Esophagus squamous epithelium (tissue), 5 donors: Measurements from ENCODE around the gene NHS. TPM values are rescaled to one million over a fixed set of nuclear protein-coding genes. Genes with fewer than 3 reads are reported as not detected.

ENCODE experiments used
- DNase-seq: peaks from one replicate; lab custom pipeline; 2025; lab: John Stamatoyannopoulos, UW
- H3K27ac ChIP-seq, 4 donors: fragments of 200-600 bp; sonication (generic); one replicate each; pipeline ENCODE4 v1.5.1; 2016 to 2019; ENCODE audit warnings: mild to moderate bottlenecking in 1 of 4
- H3K27me3 ChIP-seq, 4 donors: fragments of 200-600 bp; sonication (generic); 1 replicate in 3 of 4; 2 replicates in 1 of 4; pipeline versions ENCODE4 v1.5.1 to v1.6.0; 2017 to 2021; ENCODE audit warnings: antibody characterized with exemption in 1 of 4
- H3K36me3 ChIP-seq, 3 donors: fragments of 200-600 bp; sonication (generic); one replicate each; pipeline ENCODE4 v1.5.1; 2016 to 2019
- H3K4me1 ChIP-seq, 3 donors: fragments of 200-600 bp; sonication (generic); one replicate each; pipeline ENCODE4 v1.5.1; 2017 to 2019
- H3K4me3 ChIP-seq, 4 donors: fragments of 200-600 bp; sonication (generic); 1 replicate in 3 of 4; 2 replicates in 1 of 4; pipeline ENCODE4 v1.5.1; 2016 to 2019; ENCODE audit warnings: mild to moderate bottlenecking in 2 of 4, moderate library complexity in 1 of 4
- H3K9me3 ChIP-seq, 3 donors: fragments of 200-600 bp; sonication (generic); one replicate each; pipeline ENCODE4 v1.5.1; 2016 to 2019
- CTCF ChIP-seq, 6 experiments: fragments of 450-650 bp in 4 of 6; fragments of 200-600 bp in 2 of 6; sonication (generic) in 2 of 6; IDR thresholded peaks; one replicate each; pipeline ENCODE4 v1.5.1; 2016 to 2019; ENCODE audit warnings: antibody characterized with exemption in 6 of 6, mild to moderate bottlenecking in 4 of 6, moderate library complexity in 4 of 6
- POLR2A ChIP-seq, 4 donors: fragments of 450-650 bp; IDR thresholded peaks; one replicate each; pipeline ENCODE4 v1.6.1; 2017; ENCODE audit warnings: antibody characterized with exemption in 4 of 4, mild to moderate bottlenecking in 4 of 4, moderate library complexity in 3 of 4
- WGBS, 2 donors: methylation state at CpG; one replicate each; pipeline ENCODE4 v1.1.5; 2018; 5-methylcytosine and 5-hydroxymethylcytosine counted together
- intact Hi-C: fragments of 100-400 bp; cut with DNase I; formaldehyde crosslinking; loops from one replicate; pipeline ENCODE4 v1.15.0; 2022
- total RNA-seq, 4 donors: library from RNA; depleted of rRNA; stranded (reverse); fragments of >200 nt; gene quantifications; one replicate each; pipeline ENCODE4 v1.1.0, GENCODE V29; 2016
- donor health status: DM: yes; HTN: yes; CAD: no.

The NHS gene
- total RNA-seq, 4 donors from 2014 or later, result 1.2 to 3.4 (median 2.6) TPM

- 17 to 27% methylated on average over 2 of the region's 2 CpGs for WGBS, 2 donors
- Histone ChIP-seq H3K4me3 (no peak overlapping the region), H3K4me1 (peaks cover 0 to 5% (median 0%) of the 10 kb centered on the region in 3 donors), H3K27me3 (no peaks in the 10 kb centered on the region), H3K9me3 (no peaks in the 10 kb centered on the region), H3K36me3 (no peaks in the 10 kb centered on the region), H3K27ac (no peak overlapping the region)
- TF ChIP-seq CTCF (IDR thresholded peaks at IDR 0.05) (no peak), POLR2A (IDR thresholded peaks at IDR 0.05) (no peak)
- intact Hi-C loops, result no loop called here
- no peak for DNase-seq
Observed at GRCh38 chrX:17743913-17744312, 368.9 kb downstream of the NHS start.

GRCh38 chrX:17744896-17745523, 370.0 kb downstream of the NHS start:
- intact Hi-C loops, result no loop called here

DNA sequence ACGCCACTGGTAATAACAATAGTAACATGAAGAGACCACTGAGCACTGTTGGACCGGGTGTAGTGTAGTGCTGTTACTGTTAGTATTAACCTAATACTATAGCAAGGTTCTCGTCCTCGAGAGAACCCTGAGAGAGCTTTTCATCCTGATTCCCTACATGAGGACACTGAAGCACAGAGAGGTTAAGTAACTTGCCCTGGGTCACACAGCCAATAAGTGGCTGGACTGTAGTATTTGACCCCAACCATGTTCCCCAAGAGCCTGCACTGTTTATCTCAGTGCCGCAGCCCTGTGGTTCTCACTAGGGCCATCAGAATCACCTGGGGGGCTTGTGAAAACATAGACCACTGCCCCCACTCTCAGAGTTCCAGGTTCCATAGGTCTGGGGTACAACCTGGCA, 372.7 kb downstream of the NHS start:
- peaks cover 0 to 24% (median 8%) of the 10 kb centered on the region in 3 donors for H3K36me3 ChIP-seq
- intact Hi-C loops, result no loop called here

More at GRCh38 chrX:17744896-17745523, 370.0 kb downstream of the NHS start:
- H3K36me3 ChIP-seq, result peaks cover 0 to 3% (median under 1%) of the 10 kb centered on the region in 3 donors
- no peak for DNase-seq
- H3K27me3 ChIP-seq, result no peaks in the 10 kb centered on the region
- no peak overlapping the region for H3K27ac ChIP-seq
- WGBS, 2 donors, result 90 to 100% methylated on average over 2 of the region's 2 CpGs
- H3K4me3 ChIP-seq, result no peak overlapping the region
- no peaks in the 10 kb centered on the region for H3K9me3 ChIP-seq
- peak in 4 of 6 experiments; percentile 10 to 42 (median 28) for TF ChIP-seq CTCF (IDR thresholded peaks at IDR 0.05)
- no peak for TF ChIP-seq POLR2A (IDR thresholded peaks at IDR 0.05)
- H3K4me1 ChIP-seq, result no peaks in the 10 kb centered on the region

GRCh38 chrX:17748684-17749083, 373.7 kb downstream of the NHS start:
- TF ChIP-seq POLR2A (IDR thresholded peaks at IDR 0.05) (no peak), CTCF (IDR thresholded peaks at IDR 0.05) (no peak)
- no peak for DNase-seq
- Histone ChIP-seq H3K4me1 (no peaks in the 10 kb centered on the region), H3K4me3 (no peak overlapping the region), H3K27me3 (no peaks in the 10 kb centered on the region), H3K27ac (no peak overlapping the region), H3K36me3 (peaks cover 0 to 30% (median 8%) of the 10 kb centered on the region in 3 donors), H3K9me3 (no peaks in the 10 kb centered on the region)
- intact Hi-C loops, result no loop called here
- 86 to 92% methylated on average over 5 of the region's 5 CpGs for WGBS, 2 donors

More for the DNA sequence above, 372.7 kb downstream of the NHS start:
- 73% methylated on average over 5 of the region's 5 CpGs; no CpG with 5 or more reads in 1 of the 2 donors for WGBS, 2 donors
- Histone ChIP-seq H3K4me3 (no peak overlapping the region), H3K9me3 (no peaks in the 10 kb centered on the region), H3K27me3 (no peaks in the 10 kb centered on the region), H3K4me1 (no peaks in the 10 kb centered on the region), H3K27ac (no peak overlapping the region)
- TF ChIP-seq CTCF (IDR thresholded peaks at IDR 0.05) (no peak), POLR2A (IDR thresholded peaks at IDR 0.05) (no peak)
- no peak for DNase-seq

DNA sequence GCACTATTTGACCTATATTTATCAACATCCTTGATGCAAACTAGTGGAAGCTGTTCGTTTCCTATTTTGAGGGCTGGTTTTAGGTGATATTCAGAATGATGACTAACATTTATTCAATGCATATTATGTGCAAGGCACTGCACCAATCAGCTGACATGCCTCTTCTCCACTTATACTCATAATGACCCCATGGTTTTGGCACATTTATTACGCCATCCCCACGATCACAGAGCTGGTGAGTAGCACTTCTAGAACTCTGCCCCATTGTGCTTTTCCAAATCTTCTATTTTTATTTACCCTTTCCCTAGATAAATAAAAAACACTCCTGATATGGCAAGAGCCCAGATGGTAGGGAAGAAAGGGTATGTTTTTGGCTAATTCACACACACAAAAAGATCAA, 375.4 kb downstream of the NHS start:
- TF ChIP-seq CTCF (IDR thresholded peaks at IDR 0.05) (no peak), POLR2A (IDR thresholded peaks at IDR 0.05) (no peak)
- no peak for DNase-seq
- Histone ChIP-seq H3K36me3 (peaks cover 0 to 30% (median 8%) of the 10 kb centered on the region in 3 donors), H3K27me3 (no peaks in the 10 kb centered on the region), H3K4me1 (no peaks in the 10 kb centered on the region), H3K27ac (no peak overlapping the region), H3K9me3 (no peaks in the 10 kb centered on the region), H3K4me3 (no peak overlapping the region)
- intact Hi-C loops, result no loop called here
- WGBS, 2 donors, result 68 to 72% methylated on average over 3 of the region's 3 CpGs
